Raji (cell line): ENCODE results near the gene IZUMO1R.

Source experiments
- POLR2A ChIP-seq: IDR thresholded peaks from 2 replicates; pipeline ENCODE4 v1.6.1; 2011; ENCODE audit warnings: low read depth, low read length, control low read depth; ENCODE audit not compliant: insufficient read depth

The IZUMO1R gene

GRCh38 chr11:94310191-94310875 lies 6.0 kb downstream of the IZUMO1R start:
- no peak for TF ChIP-seq POLR2A

GRCh38 chr11:94312339-94312738 lies 8.0 kb downstream of the IZUMO1R start:
- no peak for TF ChIP-seq POLR2A

- TF ChIP-seq POLR2A = no peak
These were observed 9.7 kb downstream of the IZUMO1R start for GRCh38 chr11:94314064-94314463.

GRCh38 chr11:94315664-94316063 lies 11.3 kb downstream of the IZUMO1R start:
- TF ChIP-seq POLR2A = no peak

- TF ChIP-seq POLR2A = no peak
These were observed 18.1 kb downstream of the IZUMO1R start for GRCh38 chr11:94322501-94322900.

GRCh38 chr11:94325681-94326080 lies 21.3 kb downstream of the IZUMO1R start:
- no peak for TF ChIP-seq POLR2A

GRCh38 chr11:94326947-94327346 lies 22.6 kb downstream of the IZUMO1R start:
- TF ChIP-seq POLR2A = no peak

- TF ChIP-seq POLR2A = no peak
These were observed 24.3 kb downstream of the IZUMO1R start for GRCh38 chr11:94328587-94329080.

GRCh38 chr11:94329501-94329900 lies 25.1 kb downstream of the IZUMO1R start:
- TF ChIP-seq POLR2A = no peak

GRCh38 chr11:94330789-94331188 lies 26.4 kb downstream of the IZUMO1R start:
- no peak for TF ChIP-seq POLR2A

GRCh38 chr11:94332814-94333213 lies 28.4 kb downstream of the IZUMO1R start:
- no peak for TF ChIP-seq POLR2A

- TF ChIP-seq POLR2A = no peak
These were observed 31.7 kb downstream of the IZUMO1R start for GRCh38 chr11:94336033-94336432.

- TF ChIP-seq POLR2A = no peak
These were observed 34.3 kb downstream of the IZUMO1R start for GRCh38 chr11:94338651-94339050.

GRCh38 chr11:94342250-94342649 lies 37.9 kb downstream of the IZUMO1R start:
- TF ChIP-seq POLR2A = no peak

GRCh38 chr11:94343495-94343894 lies 39.1 kb downstream of the IZUMO1R start:
- no peak for TF ChIP-seq POLR2A
